Measurements from ENCODE around the gene MYH11. TPM values are rescaled to one million over a fixed set of nuclear protein-coding genes. Genes with fewer than 3 reads are reported as not detected.
A peak's percentile ranks its signal among the peaks of the same experiment; 100 is the strongest.

Gene MYH11
- total RNA-seq, 4 donors from 2014 or later: 19.5 to 63.2 (median 24.6) TPM

DNA sequence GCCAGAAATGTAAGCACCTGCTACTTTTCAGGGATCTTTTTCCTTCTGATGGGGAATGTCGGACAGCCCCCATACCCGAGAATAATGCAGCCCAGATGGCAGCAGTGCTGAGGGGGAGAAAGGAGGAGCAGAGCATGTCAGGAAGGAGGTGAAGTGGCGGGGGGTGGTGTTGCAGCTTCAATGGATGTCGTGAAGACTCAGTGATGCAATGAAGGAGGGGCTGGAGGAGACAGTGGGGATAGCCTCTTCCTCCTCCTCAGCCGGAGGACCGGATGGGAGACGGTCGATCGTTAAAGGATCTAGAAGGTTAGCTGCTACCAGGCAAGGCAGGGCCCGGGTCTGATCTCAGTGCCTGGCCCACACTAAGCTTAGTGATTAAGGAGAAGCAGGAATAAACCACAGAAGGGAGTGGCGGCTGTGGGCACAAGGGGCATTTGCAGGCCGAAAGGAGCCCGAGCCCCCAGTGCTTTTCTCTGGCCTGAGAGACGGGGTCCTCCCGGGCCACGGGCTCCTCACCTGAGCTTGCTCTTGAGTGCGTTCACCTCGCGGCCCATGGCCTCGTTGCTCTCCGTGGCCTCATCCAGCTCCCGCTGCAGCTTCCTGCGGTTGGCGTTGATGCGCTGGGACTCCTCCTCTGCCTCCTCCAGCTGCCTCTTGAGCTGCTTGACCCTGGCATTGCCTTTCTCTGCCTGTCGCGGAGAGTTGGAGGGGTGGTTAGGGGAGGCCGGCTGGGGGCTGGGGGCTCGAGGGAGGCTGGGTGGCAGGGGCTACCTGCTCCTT lies 142.2 kb downstream of the MYH11 start:
- TF ChIP-seq POLR2A (IDR thresholded peaks at IDR 0.05): no peak
- TF ChIP-seq, protein P1, sequence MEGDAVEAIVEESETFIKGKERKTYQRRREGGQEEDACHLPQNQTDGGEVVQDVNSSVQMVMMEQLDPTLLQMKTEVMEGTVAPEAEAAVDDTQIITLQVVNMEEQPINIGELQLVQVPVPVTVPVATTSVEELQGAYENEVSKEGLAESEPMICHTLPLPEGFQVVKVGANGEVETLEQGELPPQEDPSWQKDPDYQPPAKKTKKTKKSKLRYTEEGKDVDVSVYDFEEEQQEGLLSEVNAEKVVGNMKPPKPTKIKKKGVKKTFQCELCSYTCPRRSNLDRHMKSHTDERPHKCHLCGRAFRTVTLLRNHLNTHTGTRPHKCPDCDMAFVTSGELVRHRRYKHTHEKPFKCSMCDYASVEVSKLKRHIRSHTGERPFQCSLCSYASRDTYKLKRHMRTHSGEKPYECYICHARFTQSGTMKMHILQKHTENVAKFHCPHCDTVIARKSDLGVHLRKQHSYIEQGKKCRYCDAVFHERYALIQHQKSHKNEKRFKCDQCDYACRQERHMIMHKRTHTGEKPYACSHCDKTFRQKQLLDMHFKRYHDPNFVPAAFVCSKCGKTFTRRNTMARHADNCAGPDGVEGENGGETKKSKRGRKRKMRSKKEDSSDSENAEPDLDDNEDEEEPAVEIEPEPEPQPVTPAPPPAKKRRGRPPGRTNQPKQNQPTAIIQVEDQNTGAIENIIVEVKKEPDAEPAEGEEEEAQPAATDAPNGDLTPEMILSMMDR (IDR thresholded peaks at IDR 0.05): no peak
- Histone ChIP-seq H3K27ac (no peak overlapping the region), H3K27me3 (no peaks in the 10 kb centered on the region), H3K4me1 (no peaks in the 10 kb centered on the region), H3K4me3 (replicated peaks in 1 of 3) (no peak overlapping the region), H3K9me3 (no peaks in the 10 kb centered on the region), H3K36me3 (no peaks in the 10 kb centered on the region)
- WGBS, 2 donors: 87 to 93% methylated on average over 23 to 26 of the region's 29 CpGs
- intact Hi-C loops (cut with DNase I): no loop called here
- DNase-seq: no peak

DNA sequence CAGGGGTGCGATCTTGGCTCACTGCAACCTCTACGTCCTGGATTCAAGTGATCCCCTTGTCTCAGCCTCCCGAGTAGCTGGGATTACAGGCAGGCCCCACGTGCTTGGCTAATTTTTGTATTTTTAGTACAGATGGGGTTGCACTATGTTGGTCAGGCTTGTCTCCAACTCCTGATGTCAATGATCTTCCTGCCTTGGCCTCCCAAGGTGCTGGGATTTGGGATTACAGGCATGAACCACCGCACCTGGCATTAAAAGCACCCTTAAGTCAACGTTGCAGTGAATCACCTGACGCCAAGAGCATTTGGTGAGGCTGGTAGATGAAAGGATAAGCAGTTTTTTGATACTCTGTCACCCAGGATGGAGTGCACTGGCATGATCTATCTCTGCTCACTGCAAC lies 147.8 kb downstream of the MYH11 start:
- no peak overlapping the region for H3K4me3 ChIP-seq (replicated peaks in 1 of 3)
- H3K27me3 ChIP-seq: no peaks in the 10 kb centered on the region
- TF ChIP-seq POLR2A (IDR thresholded peaks at IDR 0.05): no peak
- TF ChIP-seq, protein P1 (IDR thresholded peaks at IDR 0.05): no peak
- DNase-seq: no peak
- WGBS, 2 donors: 86 to 91% methylated on average over 7 of the region's 7 CpGs
- no peaks in the 10 kb centered on the region for H3K9me3 ChIP-seq
- H3K27ac ChIP-seq: no peak overlapping the region
- H3K4me1 ChIP-seq: no peaks in the 10 kb centered on the region
- H3K36me3 ChIP-seq: no peaks in the 10 kb centered on the region
- intact Hi-C loops (cut with DNase I): loop anchor here (10.0 kb wide), 1 partner anchor 284 kb away; no protein-coding TSS in a partner anchor

GRCh38 chr16:15708096-15708495 lies 148.7 kb downstream of the MYH11 start:
- H3K27ac ChIP-seq: no peak overlapping the region
- no peak for DNase-seq
- TF ChIP-seq POLR2A (IDR thresholded peaks at IDR 0.05): no peak
- TF ChIP-seq, protein P1 (IDR thresholded peaks at IDR 0.05): no peak
- H3K36me3 ChIP-seq: no peaks in the 10 kb centered on the region
- no peaks in the 10 kb centered on the region for H3K9me3 ChIP-seq
- no peaks in the 10 kb centered on the region for H3K27me3 ChIP-seq
- 91% methylated on average over 11 to 12 of the region's 12 CpGs for WGBS, 2 donors
- no peaks in the 10 kb centered on the region for H3K4me1 ChIP-seq
- intact Hi-C loops (cut with DNase I): loop anchor here (10.0 kb wide), 1 partner anchor 283 kb away; no protein-coding TSS in a partner anchor
- H3K4me3 ChIP-seq (replicated peaks in 1 of 3): no peak overlapping the region

DNA sequence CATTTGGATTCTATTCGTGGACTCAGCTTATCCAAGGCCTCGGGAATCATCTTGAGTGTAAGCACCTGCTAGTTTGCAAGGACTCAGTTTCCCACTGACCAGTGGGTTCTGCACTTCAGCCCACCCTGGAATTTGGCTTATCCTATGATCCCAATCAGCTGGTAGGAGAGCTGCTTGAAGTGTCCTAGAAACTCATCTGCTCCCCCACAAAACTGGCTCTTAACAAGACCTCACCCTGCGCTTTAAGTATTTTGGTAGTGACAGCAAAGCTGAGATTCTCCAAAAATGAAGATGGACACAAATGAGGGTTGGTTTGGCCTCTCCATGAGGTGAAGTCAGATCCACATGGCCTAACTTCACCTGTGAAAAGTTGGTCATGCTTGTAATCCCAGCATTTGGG lies 149.5 kb downstream of the MYH11 start:
- Histone ChIP-seq H3K36me3 (no peaks in the 10 kb centered on the region), H3K4me3 (replicated peaks in 1 of 3) (no peak overlapping the region), H3K27me3 (no peaks in the 10 kb centered on the region), H3K9me3 (no peaks in the 10 kb centered on the region), H3K4me1 (no peaks in the 10 kb centered on the region), H3K27ac (no peak overlapping the region)
- 93 to 94% methylated on average over 3 of the region's 3 CpGs for WGBS, 2 donors
- no peak for DNase-seq
- no peak for TF ChIP-seq POLR2A (IDR thresholded peaks at IDR 0.05)
- TF ChIP-seq, protein P1 (IDR thresholded peaks at IDR 0.05): no peak
- intact Hi-C loops (cut with DNase I): loop anchor here (10.0 kb wide), 1 partner anchor 283 kb away; no protein-coding TSS in a partner anchor

GRCh38 chr16:15705064-15705565 lies 151.7 kb downstream of the MYH11 start:
- Histone ChIP-seq H3K27ac (no peak overlapping the region), H3K27me3 (no peaks in the 10 kb centered on the region), H3K4me3 (replicated peaks in 1 of 3) (no peak overlapping the region), H3K9me3 (no peaks in the 10 kb centered on the region), H3K36me3 (peaks cover 0 to 8% of the 10 kb centered on the region in 2 donors), H3K4me1 (no peaks in the 10 kb centered on the region)
- intact Hi-C loops (cut with DNase I): loop anchor here (10.0 kb wide), 1 partner anchor 280 kb away; no protein-coding TSS in a partner anchor
- WGBS, 2 donors: 68 to 70% methylated on average over 8 of the region's 8 CpGs
- peak; percentile 3 to 8 for DNase-seq
- TF ChIP-seq, protein P1 (IDR thresholded peaks at IDR 0.05): no peak
- no peak for TF ChIP-seq POLR2A (IDR thresholded peaks at IDR 0.05)

Measured in thyroid gland (tissue), 4 donors.